ENCODE measurements around the gene DDX52.

The DDX52 gene

GRCh38 chr17:37677021-37677420 lies 33.8 kb upstream of the DDX52 start:
- Histone ChIP-seq H3K27me3 (ENCODE audit: control insufficient read depth, low read length) (peaks cover 20% of the 10 kb centered on the region), H3K9me2 (replicated peaks; ENCODE audit: control insufficient read depth, low read length) (no peaks in the 10 kb centered on the region), H3F3A (ENCODE audit: control insufficient read depth, insufficient read depth) (no peaks in the 10 kb centered on the region), H3K4me1 (ENCODE audit: control insufficient read depth, low read length) (no peaks in the 10 kb centered on the region), H3K79me2 (ENCODE audit: control insufficient read depth, low read length) (no peaks in the 10 kb centered on the region), H3K4me2 (ENCODE audit: low read length) (no peak overlapping the region), H3K36me3 (ENCODE audit: control insufficient read depth, low read length) (no peaks in the 10 kb centered on the region), H3K9me3 (ENCODE audit: control insufficient read depth, insufficient read depth, low read length) (no peaks in the 10 kb centered on the region), H4K20me1 (ENCODE audit: control insufficient read depth, insufficient read depth, low read depth, low read length) (no peaks in the 10 kb centered on the region), H3K27ac (ENCODE audit: low read depth, low read length) (no peak overlapping the region), H3K4me3 (ENCODE audit: low read length) (no peak overlapping the region)
- TF ChIP-seq EZH2phosphoT487 (IDR thresholded peaks at IDR 0.05; ENCODE audit: borderline replicate concordance, low read length) (no peak), CTCF (IDR thresholded peaks at IDR 0.05; ENCODE audit: low read depth, low read length, poor library complexity, severe bottlenecking) (no peak)

- Histone ChIP-seq H3K27ac (ENCODE audit: low read depth, low read length) (no peak overlapping the region), H3K4me2 (ENCODE audit: low read length) (no peak overlapping the region), H3K27me3 (ENCODE audit: control insufficient read depth, low read length) (peaks cover 20% of the 10 kb centered on the region), H3K9me3 (ENCODE audit: control insufficient read depth, insufficient read depth, low read length) (no peaks in the 10 kb centered on the region), H3K79me2 (ENCODE audit: control insufficient read depth, low read length) (no peaks in the 10 kb centered on the region), H3K9me2 (replicated peaks; ENCODE audit: control insufficient read depth, low read length) (no peaks in the 10 kb centered on the region), H3F3A (ENCODE audit: control insufficient read depth, insufficient read depth) (no peaks in the 10 kb centered on the region), H3K4me3 (ENCODE audit: low read length) (no peak overlapping the region), H4K20me1 (ENCODE audit: control insufficient read depth, insufficient read depth, low read depth, low read length) (no peaks in the 10 kb centered on the region), H3K36me3 (ENCODE audit: control insufficient read depth, low read length) (no peaks in the 10 kb centered on the region), H3K4me1 (ENCODE audit: control insufficient read depth, low read length) (no peaks in the 10 kb centered on the region)
- TF ChIP-seq EZH2phosphoT487 (IDR thresholded peaks at IDR 0.05; ENCODE audit: borderline replicate concordance, low read length) (no peak), CTCF (IDR thresholded peaks at IDR 0.05; ENCODE audit: low read depth, low read length, poor library complexity, severe bottlenecking) (no peak)
Measured at GRCh38 chr17:37676115-37676925, 33.1 kb upstream of the DDX52 start.

- no peaks in the 10 kb centered on the region for H4K20me1 ChIP-seq (ENCODE audit: control insufficient read depth, insufficient read depth, low read depth, low read length)
- no peak overlapping the region for H3K4me3 ChIP-seq (ENCODE audit: low read length)
- TF ChIP-seq EZH2phosphoT487 (IDR thresholded peaks at IDR 0.05; ENCODE audit: borderline replicate concordance, low read length) (no peak), CTCF (IDR thresholded peaks at IDR 0.05; ENCODE audit: low read depth, low read length, poor library complexity, severe bottlenecking) (no peak)
- H3K27ac ChIP-seq (ENCODE audit: low read depth, low read length), result no peak overlapping the region
- H3K79me2 ChIP-seq (ENCODE audit: control insufficient read depth, low read length), result no peaks in the 10 kb centered on the region
- H3K4me2 ChIP-seq (ENCODE audit: low read length), result no peak overlapping the region
- no peaks in the 10 kb centered on the region for H3K9me3 ChIP-seq (ENCODE audit: control insufficient read depth, insufficient read depth, low read length)
- no peaks in the 10 kb centered on the region for H3K9me2 ChIP-seq (replicated peaks; ENCODE audit: control insufficient read depth, low read length)
- H3F3A ChIP-seq (ENCODE audit: control insufficient read depth, insufficient read depth), result no peaks in the 10 kb centered on the region
- no peaks in the 10 kb centered on the region for H3K4me1 ChIP-seq (ENCODE audit: control insufficient read depth, low read length)
- H3K27me3 ChIP-seq (ENCODE audit: control insufficient read depth, low read length), result peaks cover 20% of the 10 kb centered on the region
- no peaks in the 10 kb centered on the region for H3K36me3 ChIP-seq (ENCODE audit: control insufficient read depth, low read length)
Measured at GRCh38 chr17:37674511-37674910, 31.3 kb upstream of the DDX52 start.
